GM18498 (cell line): ENCODE results near the gene ZNRF3.
"Not testable (repeated sequence)": the region's sequence is repeated elsewhere in the genome, so short reads cannot be mapped to it uniquely, and the experiment has no call there.

ENCODE experiments used
- ATAC-seq: cut with Tn5 transposase; IDR thresholded peaks from one replicate; pipeline ENCODE4 v1.9.1; 2021; ENCODE audit warnings: mild to moderate bottlenecking, moderate library complexity; ENCODE audit not compliant: unreplicated experiment

The ZNRF3 gene

DNA sequence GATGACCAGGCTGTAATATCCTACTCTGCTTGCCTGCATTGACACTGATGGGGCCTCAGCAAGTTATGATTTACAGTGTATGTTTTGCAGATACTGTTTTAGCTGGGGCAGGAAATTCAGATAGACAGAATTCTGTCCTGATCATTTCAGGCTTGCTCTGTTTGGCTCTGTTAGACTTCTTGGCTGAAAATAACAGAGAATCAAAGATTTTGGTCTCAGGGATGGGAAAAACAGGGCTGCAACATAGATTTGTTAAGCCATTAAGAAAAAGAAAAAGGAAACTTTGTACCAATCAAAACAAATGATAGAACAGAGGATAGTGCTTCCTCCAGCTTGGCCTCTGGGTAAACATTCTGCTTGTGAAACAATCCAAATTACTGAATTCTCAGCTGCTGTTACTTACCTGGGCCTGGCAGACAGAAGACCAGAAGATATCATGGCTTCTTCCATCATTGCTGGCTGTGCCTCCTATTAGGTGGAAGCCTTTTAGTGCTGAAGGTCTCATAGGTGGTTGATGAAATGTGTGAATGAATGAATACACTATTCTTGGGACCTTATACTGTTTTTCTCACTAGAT is 22.0 kb downstream of the ZNRF3 start:
- no peak for ATAC-seq

- no peak for ATAC-seq
These were observed 22.9 kb downstream of the ZNRF3 start for GRCh38 chr22:28906312-28906711.

DNA sequence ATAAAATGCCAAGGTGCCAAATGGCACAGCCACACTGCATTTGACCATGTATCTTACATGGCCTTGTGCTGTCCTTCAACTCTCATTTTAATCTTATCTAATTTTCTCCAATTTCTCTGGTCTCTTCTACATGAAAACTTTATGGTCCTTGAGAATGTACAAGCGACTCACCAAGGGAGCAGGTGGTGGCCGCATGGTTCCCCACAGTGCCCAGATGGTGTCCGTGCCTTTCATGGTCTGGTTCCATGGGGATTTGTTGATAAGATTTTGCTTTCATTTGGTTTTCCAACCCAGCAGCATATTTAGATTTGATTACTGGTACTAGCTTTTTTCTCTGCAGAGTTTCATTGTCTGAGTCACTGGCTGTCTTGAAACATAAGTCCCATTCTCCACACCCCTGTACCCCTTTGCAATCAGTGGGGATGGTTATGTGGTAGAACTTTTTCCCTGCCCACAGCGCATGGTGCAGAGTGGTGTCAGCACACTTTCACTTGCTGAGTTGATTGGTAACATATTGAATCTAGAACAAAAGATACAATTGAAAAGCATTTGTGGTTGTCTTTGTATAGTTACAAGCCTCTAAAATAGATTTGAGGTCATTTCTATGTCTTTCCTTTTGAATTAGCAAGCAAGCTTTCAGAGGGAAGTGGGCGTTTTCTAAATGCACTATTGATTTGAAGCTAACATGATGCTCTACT is 24.1 kb downstream of the ZNRF3 start:
- peak; percentile 69 for ATAC-seq

GRCh38 chr22:28908810-28909209 is 25.4 kb downstream of the ZNRF3 start:
- not testable (repeated sequence) for ATAC-seq

GRCh38 chr22:28909375-28909774 is 26.0 kb downstream of the ZNRF3 start:
- ATAC-seq, result no peak

DNA sequence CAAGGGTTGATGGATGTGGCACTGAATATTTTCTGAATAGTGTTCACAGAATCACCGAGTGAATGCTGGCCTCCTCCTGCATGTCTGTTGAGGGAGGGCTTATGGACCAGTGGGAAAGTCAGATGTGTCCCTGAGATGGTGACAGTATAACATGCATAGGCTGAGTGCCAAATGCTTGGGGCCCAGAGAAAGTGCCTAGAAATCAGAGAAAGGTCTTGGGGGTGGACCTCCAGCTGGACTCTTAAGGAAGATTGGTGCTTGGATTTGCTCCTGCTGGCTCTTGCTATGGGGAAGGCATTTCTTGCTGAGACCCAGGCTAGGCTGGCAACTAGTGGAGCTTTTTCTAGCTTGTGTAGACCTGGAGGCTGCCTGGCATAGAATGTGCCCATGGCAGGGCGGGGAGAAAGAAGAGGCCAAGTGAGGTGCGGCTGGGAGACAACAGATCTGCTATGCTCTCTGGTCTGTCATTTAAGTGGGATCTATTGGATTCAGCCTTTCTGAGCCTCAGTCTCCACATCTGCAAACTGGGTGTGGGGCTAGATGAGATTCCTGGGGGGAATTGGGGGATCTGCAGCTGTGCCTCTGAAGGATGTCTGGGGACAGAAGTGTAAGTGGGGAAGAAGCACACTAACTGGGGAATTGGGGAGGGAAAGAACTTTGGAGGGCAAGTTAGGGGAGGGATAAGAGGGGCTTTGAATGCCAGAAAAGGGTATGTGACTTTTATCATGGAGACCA is 27.4 kb downstream of the ZNRF3 start:
- no peak for ATAC-seq

- ATAC-seq, result no peak
These were observed 27.9 kb downstream of the ZNRF3 start for GRCh38 chr22:28911304-28911690.

GRCh38 chr22:28911777-28912669 is 28.7 kb downstream of the ZNRF3 start:
- ATAC-seq, result no peak

GRCh38 chr22:28914201-28914600 is 30.8 kb downstream of the ZNRF3 start:
- ATAC-seq, result no peak

GRCh38 chr22:28915969-28916368 is 32.6 kb downstream of the ZNRF3 start:
- ATAC-seq, result no peak

DNA sequence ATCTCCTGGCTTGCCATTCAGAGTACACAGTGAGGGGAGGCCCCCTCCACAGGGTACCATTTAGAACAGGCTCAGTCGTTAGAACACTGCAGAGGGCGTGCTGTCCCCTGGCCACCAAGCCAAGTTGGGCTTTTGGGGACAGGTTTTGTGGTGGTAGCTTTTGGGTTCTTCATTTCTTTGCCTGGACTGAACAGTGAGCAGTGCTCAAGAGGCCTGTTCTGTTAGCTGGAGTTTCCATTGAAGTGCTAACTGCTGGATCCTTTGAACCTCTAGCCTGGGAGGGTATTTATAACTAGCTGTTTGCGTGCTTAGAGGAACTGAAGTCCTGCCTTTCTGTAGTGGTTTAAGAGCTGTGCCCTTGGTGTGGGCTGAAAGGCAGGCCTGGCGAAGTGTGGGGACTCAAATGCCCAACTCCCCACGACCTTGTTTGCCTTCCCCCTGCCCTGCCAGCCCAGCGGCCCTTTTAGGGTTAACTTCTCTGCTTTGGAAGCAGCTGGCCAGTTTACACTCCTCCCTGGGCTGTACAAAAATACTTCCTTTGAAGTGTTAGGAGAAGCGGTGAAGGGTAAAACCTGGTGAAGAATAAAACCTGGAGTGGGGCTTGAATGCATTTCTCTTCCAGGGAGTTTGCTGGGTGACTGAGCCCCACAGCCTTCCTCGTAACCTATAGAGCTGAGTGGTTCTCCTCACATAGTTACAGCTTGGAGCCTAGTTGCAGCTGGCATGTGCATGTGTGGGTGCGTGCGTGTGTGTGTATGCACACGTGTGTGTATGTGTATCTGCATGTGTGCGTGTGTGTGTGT is 34.6 kb downstream of the ZNRF3 start:
- no peak for ATAC-seq

GRCh38 chr22:28918550-28919271 is 35.3 kb downstream of the ZNRF3 start:
- ATAC-seq, result no peak

GRCh38 chr22:28920757-28921584 is 37.6 kb downstream of the ZNRF3 start:
- no peak for ATAC-seq

GRCh38 chr22:28921585-28921879 is 38.2 kb downstream of the ZNRF3 start:
- ATAC-seq, result no peak

- ATAC-seq, result no peak
These were observed 39.3 kb downstream of the ZNRF3 start for GRCh38 chr22:28922540-28923244.

DNA sequence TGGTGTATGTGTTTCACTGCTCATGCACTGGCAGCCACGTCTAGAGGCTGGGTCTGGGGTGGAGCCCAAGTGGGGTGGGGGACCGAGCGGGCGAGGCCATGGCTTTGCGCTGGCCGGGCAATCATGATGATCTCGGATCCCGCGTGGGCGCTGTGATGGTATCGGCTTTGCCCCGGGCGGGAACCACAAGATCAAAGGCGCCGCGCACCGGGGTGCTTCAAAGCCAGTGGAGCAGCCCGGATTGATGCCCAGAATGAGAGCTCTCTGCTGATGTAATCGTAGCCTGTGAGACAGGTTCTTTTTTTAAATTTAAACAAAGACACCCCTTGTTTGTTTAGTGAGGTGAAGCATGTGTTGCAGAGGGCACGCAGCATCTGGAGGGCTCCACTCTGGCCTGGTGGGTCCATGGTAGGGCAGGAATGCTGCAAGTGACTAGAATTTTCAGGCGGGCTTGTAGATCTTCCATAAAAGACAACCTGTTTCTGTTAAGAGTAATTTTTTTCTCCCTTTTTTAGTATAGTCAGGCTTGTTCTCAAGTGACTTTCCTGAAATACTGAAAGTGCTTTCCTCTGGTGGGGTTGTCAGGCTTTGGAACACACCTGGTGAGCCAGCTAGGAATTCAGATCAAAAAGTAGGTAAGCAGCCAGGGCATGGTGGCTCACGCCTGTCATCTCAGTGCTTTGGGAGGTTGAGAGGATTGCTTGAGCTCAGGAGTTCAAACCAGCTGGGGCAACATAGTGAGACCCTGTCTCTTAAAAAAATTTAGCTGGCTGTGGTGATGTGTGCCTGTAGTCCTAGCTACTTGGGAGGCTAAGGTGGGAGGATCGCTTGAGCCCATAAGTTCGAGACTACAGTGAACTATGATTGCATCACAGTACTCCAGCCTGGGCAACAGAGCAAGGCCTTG is 40.7 kb downstream of the ZNRF3 start:
- no peak for ATAC-seq

DNA sequence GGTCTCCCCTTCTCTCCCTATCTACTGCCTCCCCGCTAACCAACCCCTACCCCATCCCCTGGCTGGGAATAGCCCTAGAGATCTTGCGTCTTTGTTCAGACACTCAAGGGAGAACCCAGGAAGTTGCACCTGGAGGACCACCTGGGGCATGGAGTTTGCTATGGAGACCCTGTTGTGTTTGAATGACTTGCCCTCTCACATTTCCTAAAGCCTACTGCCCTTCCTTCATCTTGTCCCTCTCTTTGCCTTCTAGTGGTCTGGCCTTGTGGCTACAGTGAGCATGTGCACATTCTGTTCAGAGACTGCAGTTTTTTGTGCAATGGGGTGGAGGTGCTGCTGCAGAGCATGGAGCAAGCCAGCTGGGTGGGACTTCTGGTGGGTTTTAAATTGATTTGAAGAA is 42.5 kb downstream of the ZNRF3 start:
- no peak for ATAC-seq
